ENCODE results near the gene MSL3. TPM values are rescaled to one million over a fixed set of nuclear protein-coding genes. Genes with fewer than 3 reads are reported as not detected.

Gene MSL3
- total RNA-seq, 1 donor from 2014 or later = 57.6 TPM

DNA sequence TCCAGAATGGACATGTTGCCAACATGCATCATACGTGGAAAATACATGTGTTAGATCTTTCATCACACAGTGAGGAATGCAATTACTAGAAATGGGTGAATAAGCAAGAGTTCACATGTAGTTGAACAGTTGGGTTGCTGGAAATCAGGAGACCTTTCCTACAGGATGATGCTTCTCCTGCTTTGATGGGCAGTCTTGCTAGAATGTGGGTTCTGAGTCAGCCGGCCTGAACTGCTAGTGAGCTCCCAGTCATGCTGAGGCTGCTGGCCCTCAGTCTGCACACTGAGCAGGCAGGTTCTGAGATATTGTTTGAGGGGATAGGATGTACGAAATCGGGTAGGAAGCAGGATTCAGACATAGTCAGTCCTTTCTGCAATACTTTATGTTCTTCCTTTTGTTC is 20.2 kb downstream of the MSL3 start:
- Mint-ChIP-seq H3K27me3 (no peaks in the 10 kb centered on the region), H3K4me1 (no peaks in the 10 kb centered on the region), H3K27ac (no peak overlapping the region), H3K9me3 (no peaks in the 10 kb centered on the region), H3K4me3 (no peak overlapping the region), H3K36me3 (ENCODE audit: low read depth) (peaks cover 33% of the 10 kb centered on the region)
- intact Hi-C loops (cut with micrococcal nuclease) = loop anchor here (10.0 kb wide), 1 partner anchor 997 kb away; no protein-coding TSS in a partner anchor
- no peak for DNase-seq
- TF ChIP-seq, protein P1, sequence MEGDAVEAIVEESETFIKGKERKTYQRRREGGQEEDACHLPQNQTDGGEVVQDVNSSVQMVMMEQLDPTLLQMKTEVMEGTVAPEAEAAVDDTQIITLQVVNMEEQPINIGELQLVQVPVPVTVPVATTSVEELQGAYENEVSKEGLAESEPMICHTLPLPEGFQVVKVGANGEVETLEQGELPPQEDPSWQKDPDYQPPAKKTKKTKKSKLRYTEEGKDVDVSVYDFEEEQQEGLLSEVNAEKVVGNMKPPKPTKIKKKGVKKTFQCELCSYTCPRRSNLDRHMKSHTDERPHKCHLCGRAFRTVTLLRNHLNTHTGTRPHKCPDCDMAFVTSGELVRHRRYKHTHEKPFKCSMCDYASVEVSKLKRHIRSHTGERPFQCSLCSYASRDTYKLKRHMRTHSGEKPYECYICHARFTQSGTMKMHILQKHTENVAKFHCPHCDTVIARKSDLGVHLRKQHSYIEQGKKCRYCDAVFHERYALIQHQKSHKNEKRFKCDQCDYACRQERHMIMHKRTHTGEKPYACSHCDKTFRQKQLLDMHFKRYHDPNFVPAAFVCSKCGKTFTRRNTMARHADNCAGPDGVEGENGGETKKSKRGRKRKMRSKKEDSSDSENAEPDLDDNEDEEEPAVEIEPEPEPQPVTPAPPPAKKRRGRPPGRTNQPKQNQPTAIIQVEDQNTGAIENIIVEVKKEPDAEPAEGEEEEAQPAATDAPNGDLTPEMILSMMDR (IDR thresholded peaks at IDR 0.05) = no peak
- POLR2A ChIA-PET = no interaction called here
- CTCF ChIA-PET = interaction anchor here (1.5 kb wide), 1 partner anchor 9 kb away, joined by 4 read pairs; no protein-coding TSS in a partner anchor
- ATAC-seq (ENCODE audit: low read depth) = no peak

DNA sequence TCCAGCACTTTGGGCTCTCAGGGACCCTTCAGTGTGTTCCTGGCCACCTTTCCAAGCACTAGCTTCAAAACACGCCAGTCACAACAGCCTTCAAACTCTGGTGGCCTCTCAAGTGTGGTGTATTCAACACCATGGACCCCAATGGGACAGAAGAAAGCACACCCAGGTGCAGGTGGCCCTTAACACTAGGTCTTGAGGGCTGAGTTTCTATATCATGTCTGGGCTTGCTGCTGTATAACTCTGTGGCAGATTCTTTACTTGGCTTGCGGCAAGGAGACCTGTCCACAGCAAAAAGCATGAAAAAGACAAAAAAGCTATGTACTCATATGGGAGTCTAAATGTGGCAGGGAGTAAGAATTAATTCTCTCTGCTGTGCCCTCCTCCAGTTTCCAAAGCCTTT is 23.1 kb downstream of the MSL3 start:
- DNase-seq (no peak), ATAC-seq (ENCODE audit: low read depth) (no peak)
- no peaks in the 10 kb centered on the region for H3K4me1 Mint-ChIP-seq
- H3K27ac Mint-ChIP-seq = no peak overlapping the region
- ChIA-PET POLR2A (no interaction called here), CTCF (interaction anchor here (1.3 kb wide), 1 partner anchor 11 kb away, joined by 4 read pairs; no protein-coding TSS in a partner anchor)
- peaks cover 11% of the 10 kb centered on the region for H3K36me3 Mint-ChIP-seq (ENCODE audit: low read depth)
- H3K4me3 Mint-ChIP-seq = no peak overlapping the region
- intact Hi-C loops (cut with micrococcal nuclease) = loop anchor here (10.0 kb wide), 1 partner anchor 274 kb away; no protein-coding TSS in a partner anchor
- TF ChIP-seq, protein P1 (IDR thresholded peaks at IDR 0.05) = no peak
- no peaks in the 10 kb centered on the region for H3K9me3 Mint-ChIP-seq
- no peaks in the 10 kb centered on the region for H3K27me3 Mint-ChIP-seq

DNA sequence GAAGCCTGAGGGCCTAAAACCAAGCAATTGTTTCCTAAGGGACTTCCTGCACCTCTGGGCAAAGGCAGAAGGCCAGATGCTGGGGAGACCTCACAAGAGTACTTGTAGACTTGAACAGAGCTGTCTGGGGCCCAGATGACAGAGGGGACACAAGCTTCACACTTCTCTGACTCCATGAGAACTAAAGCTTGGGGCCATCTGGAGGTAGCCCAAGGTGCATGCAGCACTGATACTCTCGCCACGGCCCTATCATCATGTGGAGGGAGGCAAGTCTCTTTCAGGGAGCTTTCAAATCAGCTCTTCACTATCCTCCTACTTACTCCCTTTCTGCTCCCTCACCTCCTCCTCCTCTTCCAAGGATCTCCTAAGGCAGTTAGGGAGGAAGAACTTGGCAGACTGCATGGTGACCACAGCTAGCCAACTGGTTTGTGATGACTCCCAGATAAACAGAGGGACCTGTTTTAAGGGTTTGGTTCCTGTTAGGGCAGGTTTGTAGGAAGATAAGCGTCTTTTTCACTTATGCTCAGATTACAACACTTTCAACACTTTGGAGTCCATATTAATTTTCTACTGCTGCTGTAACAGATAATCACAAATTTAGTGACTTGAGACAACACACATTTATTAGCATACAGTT is 23.8 kb downstream of the MSL3 start:
- Mint-ChIP-seq H3K4me3 (no peak overlapping the region), H3K36me3 (ENCODE audit: low read depth) (peaks cover 7% of the 10 kb centered on the region), H3K9me3 (no peaks in the 10 kb centered on the region), H3K27ac (no peak overlapping the region), H3K27me3 (no peaks in the 10 kb centered on the region), H3K4me1 (peaks cover under 1% of the 10 kb centered on the region)
- CTCF ChIA-PET = interaction anchor here (1.3 kb wide), 1 partner anchor 12 kb away, joined by 4 read pairs; no protein-coding TSS in a partner anchor
- no peak for ATAC-seq (ENCODE audit: low read depth)
- intact Hi-C loops (cut with micrococcal nuclease) = loop anchor here (10.0 kb wide), 1 partner anchor 273 kb away; no protein-coding TSS in a partner anchor
- no peak for DNase-seq
- TF ChIP-seq, protein P1 (IDR thresholded peaks at IDR 0.05) = no peak
- POLR2A ChIA-PET = no interaction called here

DNA sequence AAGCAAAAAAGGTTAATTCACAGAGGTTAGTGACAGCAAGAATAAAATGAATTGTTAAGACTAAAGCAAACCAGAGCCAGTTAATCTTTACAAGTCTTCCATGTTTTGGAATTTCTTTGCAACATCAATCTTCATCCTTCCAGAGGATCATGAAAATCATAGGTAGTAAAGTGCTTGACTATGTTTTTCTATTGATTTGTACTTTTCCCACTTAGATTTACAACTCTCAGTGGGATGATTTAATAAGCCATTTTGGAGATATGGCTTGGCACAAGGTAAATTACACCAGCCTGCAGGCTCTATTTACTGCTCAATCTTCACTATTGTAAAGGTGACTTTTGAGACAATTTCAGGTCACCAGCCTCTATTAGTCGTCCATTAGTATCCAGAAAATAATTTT is 26.5 kb downstream of the MSL3 start:
- Mint-ChIP-seq H3K9me3 (no peaks in the 10 kb centered on the region), H3K4me1 (peaks cover 8% of the 10 kb centered on the region), H3K4me3 (no peak overlapping the region), H3K27me3 (no peaks in the 10 kb centered on the region), H3K27ac (no peak overlapping the region), H3K36me3 (ENCODE audit: low read depth) (peaks cover 1% of the 10 kb centered on the region)
- POLR2A ChIA-PET = no interaction called here
- CTCF ChIA-PET = no interaction called here
- TF ChIP-seq, protein P1 (IDR thresholded peaks at IDR 0.05) = no peak
- no peak for DNase-seq
- intact Hi-C loops (cut with micrococcal nuclease) = loop anchor here (10.0 kb wide), 1 partner anchor 270 kb away; no protein-coding TSS in a partner anchor
- ATAC-seq (ENCODE audit: low read depth) = no peak

DNA sequence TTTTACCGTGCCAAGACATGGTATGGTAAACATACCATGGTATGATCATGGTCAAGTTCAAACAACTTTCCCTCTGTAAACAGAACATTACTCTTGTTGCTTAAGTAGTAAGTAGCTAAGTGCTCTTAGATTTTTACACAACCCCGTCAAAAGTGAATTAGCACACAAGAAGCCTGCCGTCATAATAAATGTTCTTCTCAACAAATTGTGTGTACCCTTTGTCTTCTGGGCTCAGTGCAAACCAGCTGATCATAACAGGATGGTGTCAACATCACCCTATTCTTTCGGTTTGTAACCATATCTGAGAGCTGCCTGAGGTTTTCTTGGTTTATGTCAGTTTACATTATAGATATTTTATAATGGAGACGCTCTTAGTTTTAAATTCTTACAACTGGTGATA is 28.8 kb downstream of the MSL3 start:
- no peak overlapping the region for H3K27ac Mint-ChIP-seq
- TF ChIP-seq, protein P1 (IDR thresholded peaks at IDR 0.05) = no peak
- no peaks in the 10 kb centered on the region for H3K36me3 Mint-ChIP-seq (ENCODE audit: low read depth)
- no peaks in the 10 kb centered on the region for H3K27me3 Mint-ChIP-seq
- H3K9me3 Mint-ChIP-seq = no peaks in the 10 kb centered on the region
- DNase-seq (no peak), ATAC-seq (ENCODE audit: low read depth) (no peak)
- ChIA-PET CTCF (interaction anchor here (0.7 to 2.0 kb wide), 13 partner anchors 8 to 255 kb away, joined by 3 to 7 read pairs (median 3); no protein-coding TSS in a partner anchor), POLR2A (no interaction called here)
- intact Hi-C loops (cut with micrococcal nuclease) = loop anchor here (1.0 to 10.0 kb wide), 5 partner anchors 16 to 914 kb away; no protein-coding TSS in a partner anchor
- peaks cover 22% of the 10 kb centered on the region for H3K4me1 Mint-ChIP-seq
- no peak overlapping the region for H3K4me3 Mint-ChIP-seq
